CD14-positive monocyte (primary cell): ENCODE results near the gene DCC. TPM values are rescaled to one million over a fixed set of nuclear protein-coding genes. Genes with fewer than 3 reads are reported as not detected.

Source experiments
- DNase-seq, 3 donors: peaks; one replicate each; pipeline ENCODE4 v3.0.0-alpha.2; 2011 to 2022
- H2AFZ ChIP-seq: 2 replicates; pipeline ENCODE4 v1.6.0; 2012; ENCODE audit warnings: mild to moderate bottlenecking, low read depth, low read length, inconsistent platforms; ENCODE audit not compliant: insufficient read depth, poor library complexity, severe bottlenecking
- H3K27ac ChIP-seq, 2 donors: 1 replicate in 1 of 2; 2 replicates in 1 of 2; pipeline ENCODE4 v1.5.1; 2012 to 2013; ENCODE audit warnings: low read length in 2 of 2, control low read depth in 1 of 2, inconsistent platforms in 1 of 2, low read depth in 1 of 2, mild to moderate bottlenecking in 1 of 2
- H3K27me3 ChIP-seq, 2 donors: one replicate each; pipeline versions ENCODE4 v1.6.0 to v1.6.1; 2011 to 2013; ENCODE audit warnings: low read length in 2 of 2; ENCODE audit not compliant: control insufficient read depth in 2 of 2, insufficient read depth in 2 of 2
- H3K36me3 ChIP-seq, 2 donors: replicated peaks in 1 of 2; 1 replicate in 1 of 2; 2 replicates in 1 of 2; pipeline versions ENCODE4 v1.5.1 to v1.6.1; 2012 to 2013; ENCODE audit warnings: low read length in 2 of 2, control low read depth in 1 of 2, inconsistent platforms in 1 of 2, mild to moderate bottlenecking in 1 of 2; ENCODE audit not compliant: insufficient read depth in 2 of 2, control insufficient read depth in 1 of 2
- H3K4me1 ChIP-seq, 2 donors: 1 replicate in 1 of 2; 2 replicates in 1 of 2; pipeline versions ENCODE4 v1.5.1 to v1.6.1; 2012 to 2013; ENCODE audit warnings: low read length in 2 of 2, control low read depth in 1 of 2, inconsistent platforms in 1 of 2, mild to moderate bottlenecking in 1 of 2, moderate library complexity in 1 of 2; ENCODE audit not compliant: insufficient read depth in 2 of 2, control insufficient read depth in 1 of 2
- H3K4me2 ChIP-seq: replicated peaks from 2 replicates; pipeline ENCODE3; 2012; ENCODE audit warnings: low read length, moderate library complexity, mild to moderate bottlenecking; ENCODE audit not compliant: poor library complexity, severe bottlenecking; ENCODE audit errors: extremely low read depth
- H3K4me3 ChIP-seq, 3 experiments: fragments of 200-600 bp in 1 of 3; sonication (generic) in 1 of 3; replicated peaks in 1 of 3; 1 replicate in 2 of 3; 2 replicates in 1 of 3; pipeline ENCODE4 v1.5.1; 2011 to 2013; ENCODE audit warnings: low read length in 3 of 3, mild to moderate bottlenecking in 3 of 3, control low read depth in 2 of 3, low read depth in 2 of 3, inconsistent platforms in 1 of 3, moderate library complexity in 1 of 3
- H3K79me2 ChIP-seq: 2 replicates; pipeline ENCODE4 v1.6.0; 2012; ENCODE audit warnings: mild to moderate bottlenecking, control low read depth, inconsistent platforms, low read length, moderate library complexity; ENCODE audit not compliant: insufficient read depth
- H3K9ac ChIP-seq: 2 replicates; pipeline ENCODE4 v1.6.0; 2017; ENCODE audit warnings: low read length, mild to moderate bottlenecking; ENCODE audit not compliant: insufficient read depth, poor library complexity, severe bottlenecking
- H3K9me3 ChIP-seq, 2 donors: replicated peaks in 1 of 2; 1 replicate in 1 of 2; 2 replicates in 1 of 2; pipeline versions ENCODE4 v1.5.1 to v1.6.1; 2012 to 2013; ENCODE audit warnings: low read length in 2 of 2, control low read depth in 1 of 2; ENCODE audit not compliant: control insufficient read depth in 1 of 2, insufficient read depth in 1 of 2
- H4K20me1 ChIP-seq: 2 replicates; pipeline ENCODE4 v1.6.0; 2012; ENCODE audit warnings: mild to moderate bottlenecking, low read length, control low read depth, moderate library complexity; ENCODE audit not compliant: insufficient read depth
- H3K27ac Mint-ChIP-seq, 7 donors: one replicate each; pipeline ENCODE4 v1.8.0; 2020; ENCODE audit warnings: mild to moderate bottlenecking in 7 of 7, mixed read lengths in 7 of 7, moderate library complexity in 6 of 7, inconsistent platforms in 2 of 7
- H3K27me3 Mint-ChIP-seq, 3 donors: one replicate each; pipeline ENCODE4 v1.8.0; 2021 to 2022; ENCODE audit warnings: low read depth in 3 of 3, mild to moderate bottlenecking in 3 of 3, mixed read lengths in 3 of 3, moderate library complexity in 3 of 3, inconsistent platforms in 1 of 3
- H3K36me3 Mint-ChIP-seq, 2 donors: one replicate each; pipeline ENCODE4 v1.8.0; 2020; ENCODE audit warnings: mixed read lengths in 2 of 2, inconsistent platforms in 1 of 2, mild to moderate bottlenecking in 1 of 2
- H3K4me1 Mint-ChIP-seq: one replicate; pipeline ENCODE4 v1.8.0; 2020; ENCODE audit warnings: mild to moderate bottlenecking, mixed read lengths
- H3K4me3 Mint-ChIP-seq, 2 donors: one replicate each; pipeline ENCODE4 v1.8.0; 2020; ENCODE audit warnings: mild to moderate bottlenecking in 2 of 2, mixed read lengths in 2 of 2, moderate library complexity in 1 of 2
- H3K9me3 Mint-ChIP-seq, 7 donors: one replicate each; pipeline ENCODE4 v1.8.0; 2020 to 2022; ENCODE audit warnings: mixed read lengths in 7 of 7, mild to moderate bottlenecking in 6 of 7, moderate library complexity in 6 of 7, inconsistent platforms in 2 of 7
- CTCF ChIP-seq: fragments of 200-600 bp; IDR thresholded peaks from one replicate; pipeline ENCODE4 v1.8.0; 2022; ENCODE audit warnings: antibody characterized with exemption, mild to moderate bottlenecking
- WGBS: methylation state at CpG from one replicate; pipeline ENCODE4 v1.1.5; 2013; ENCODE audit warnings: missing lambda C conversion rate; ENCODE audit not compliant: insufficient coverage; 5-methylcytosine and 5-hydroxymethylcytosine counted together
- intact Hi-C, 2 donors: fragments of 100-400 bp; cut with micrococcal nuclease; formaldehyde crosslinking; loops; one replicate each; pipeline versions ENCODE4 v1.15.0 to v1.15.1; 2023
- polyA plus RNA-seq, 3 donors: library from polyadenylated mRNA; depleted of rRNA in 1 of 3; unstranded in 2 of 3; stranded (reverse) in 1 of 3; fragments of 300-500 nt in 2 of 3; fragments of >200 nt in 1 of 3; fragmentation: Illumina TruSeq in 2 of 3; gene quantifications; 1 replicate in 2 of 3; 2 replicates in 1 of 3; pipeline ENCODE4 v1.2.3, GENCODE V29; 2012 to 2021

Gene DCC
- polyA plus RNA-seq, 3 donors, result not detected

GRCh38 chr18:52738946-52739345, 398.9 kb downstream of the DCC start:
- H3K27ac Mint-ChIP-seq, result no peak overlapping the region
- no peaks in the 10 kb centered on the region for H3K36me3 Mint-ChIP-seq
- DNase-seq, result no peak
- Histone ChIP-seq H4K20me1 (no peaks in the 10 kb centered on the region), H3K27ac (no peak overlapping the region), H3K9me3 (no peaks in the 10 kb centered on the region), H2AFZ (no peak overlapping the region), H3K79me2 (no peaks in the 10 kb centered on the region), H3K9ac (no peak overlapping the region), H3K4me2 (no peak overlapping the region), H3K36me3 (no peaks in the 10 kb centered on the region), H3K4me3 (no peak overlapping the region), H3K4me1 (no peaks in the 10 kb centered on the region), H3K27me3 (no peaks in the 10 kb centered on the region)
- intact Hi-C loops, result no loop called here
- peaks cover 0 to 2% (median 0%) of the 10 kb centered on the region in 3 donors for H3K27me3 Mint-ChIP-seq
- H3K4me3 Mint-ChIP-seq, result no peak overlapping the region
- peaks cover 0 to 2% (median 1%) of the 10 kb centered on the region in 7 donors for H3K9me3 Mint-ChIP-seq
- H3K4me1 Mint-ChIP-seq, result no peaks in the 10 kb centered on the region
- TF ChIP-seq CTCF, result no peak
- WGBS, result no CpG with 5 or more reads among the region's 5 CpGs

GRCh38 chr18:52746986-52747385, 407.0 kb downstream of the DCC start:
- H3K4me2 ChIP-seq, result no peak overlapping the region
- H3K9ac ChIP-seq, result no peak overlapping the region
- peaks cover 0 to 3% (median 0%) of the 10 kb centered on the region in 3 donors for H3K27me3 Mint-ChIP-seq
- H3K27ac Mint-ChIP-seq, result no peak overlapping the region
- H3K4me3 Mint-ChIP-seq, result no peak overlapping the region
- no peaks in the 10 kb centered on the region for H3K4me1 ChIP-seq
- no peak overlapping the region for H3K27ac ChIP-seq
- H3K4me3 ChIP-seq, result no peak overlapping the region
- no peaks in the 10 kb centered on the region for H3K36me3 ChIP-seq
- H3K9me3 ChIP-seq, result peaks cover 0 to 17% of the 10 kb centered on the region in 2 donors
- no peak for TF ChIP-seq CTCF
- H3K27me3 ChIP-seq, result no peaks in the 10 kb centered on the region
- no peak overlapping the region for H2AFZ ChIP-seq
- no peaks in the 10 kb centered on the region for H3K4me1 Mint-ChIP-seq
- peaks cover 0 to 15% (median 8%) of the 10 kb centered on the region in 7 donors for H3K9me3 Mint-ChIP-seq
- no peaks in the 10 kb centered on the region for H4K20me1 ChIP-seq
- intact Hi-C loops, result no loop called here
- H3K36me3 Mint-ChIP-seq, result no peaks in the 10 kb centered on the region
- no peaks in the 10 kb centered on the region for H3K79me2 ChIP-seq
- DNase-seq, result no peak
- no CpG with 5 or more reads among the region's 2 CpGs for WGBS
